SJCRH30 (cell line): ENCODE data around the gene LBR. TPM values are rescaled to one million over a fixed set of nuclear protein-coding genes. Genes with fewer than 3 reads are reported as not detected.

Experiments used
- DNase-seq, 2 experiments: peaks; one replicate each; pipeline ENCODE4 v3.0.0-alpha.2; 2015 to 2020
- H3K27ac ChIP-seq: fragments of 250-450 bp; sonication (Bioruptor Pico); 2 replicates; pipeline ENCODE4 v1.5.1; 2020; ENCODE audit warnings: mild to moderate bottlenecking, moderate library complexity
- H3K27me3 ChIP-seq: fragments of 250-450 bp; sonication (Bioruptor Pico); 2 replicates; pipeline ENCODE4 v1.5.1; 2020; ENCODE audit warnings: mild to moderate bottlenecking, moderate library complexity
- H3K36me3 ChIP-seq: fragments of 250-450 bp; sonication (Bioruptor Pico); 2 replicates; pipeline ENCODE4 v1.5.1; 2020; ENCODE audit warnings: mild to moderate bottlenecking, moderate library complexity
- H3K4me1 ChIP-seq: fragments of 250-450 bp; sonication (Bioruptor Pico); 2 replicates; pipeline ENCODE4 v1.5.1; 2020; ENCODE audit warnings: mild to moderate bottlenecking, moderate library complexity
- H3K4me3 ChIP-seq: fragments of 250-450 bp; sonication (Bioruptor Pico); 2 replicates; pipeline ENCODE4 v1.5.1; 2020; ENCODE audit warnings: mild to moderate bottlenecking, moderate library complexity
- H3K9me3 ChIP-seq: fragments of 250-450 bp; sonication (Bioruptor Pico); replicated peaks from 2 replicates; pipeline ENCODE4 v1.5.1; 2020; ENCODE audit warnings: mild to moderate bottlenecking, moderate library complexity
- total RNA-seq: library from RNA; depleted of rRNA; stranded (reverse); fragments of >200 nt; shearing (Covaris generic); gene quantifications from 2 replicates; pipeline ENCODE4 v1.2.3, GENCODE V29; 2014

LBR gene
- total RNA-seq, 1 experiment from 2014 or later: 145 TPM

GRCh38 chr1:225468270-225469020 is 40.6 kb upstream of the LBR start:
- no peaks in the 10 kb centered on the region for H3K27me3 ChIP-seq
- no peaks in the 10 kb centered on the region for H3K36me3 ChIP-seq
- H3K9me3 ChIP-seq: no peaks in the 10 kb centered on the region
- DNase-seq: no peak
- H3K4me3 ChIP-seq: no peak overlapping the region
- H3K27ac ChIP-seq: no peak overlapping the region
- peaks cover 37% of the 10 kb centered on the region for H3K4me1 ChIP-seq

GRCh38 chr1:225467193-225468020 is 39.6 kb upstream of the LBR start:
- H3K4me3 ChIP-seq: no peak overlapping the region
- no peaks in the 10 kb centered on the region for H3K9me3 ChIP-seq
- no peak for DNase-seq
- no peaks in the 10 kb centered on the region for H3K27me3 ChIP-seq
- H3K36me3 ChIP-seq: no peaks in the 10 kb centered on the region
- H3K4me1 ChIP-seq: peaks cover 48% of the 10 kb centered on the region
- H3K27ac ChIP-seq: no peak overlapping the region

GRCh38 chr1:225466848-225467192 is 39.0 kb upstream of the LBR start:
- no peak for DNase-seq
- H3K4me3 ChIP-seq: no peak overlapping the region
- H3K9me3 ChIP-seq: no peaks in the 10 kb centered on the region
- H3K36me3 ChIP-seq: no peaks in the 10 kb centered on the region
- H3K27me3 ChIP-seq: no peaks in the 10 kb centered on the region
- H3K4me1 ChIP-seq: peaks cover 53% of the 10 kb centered on the region
- no peak overlapping the region for H3K27ac ChIP-seq

DNA sequence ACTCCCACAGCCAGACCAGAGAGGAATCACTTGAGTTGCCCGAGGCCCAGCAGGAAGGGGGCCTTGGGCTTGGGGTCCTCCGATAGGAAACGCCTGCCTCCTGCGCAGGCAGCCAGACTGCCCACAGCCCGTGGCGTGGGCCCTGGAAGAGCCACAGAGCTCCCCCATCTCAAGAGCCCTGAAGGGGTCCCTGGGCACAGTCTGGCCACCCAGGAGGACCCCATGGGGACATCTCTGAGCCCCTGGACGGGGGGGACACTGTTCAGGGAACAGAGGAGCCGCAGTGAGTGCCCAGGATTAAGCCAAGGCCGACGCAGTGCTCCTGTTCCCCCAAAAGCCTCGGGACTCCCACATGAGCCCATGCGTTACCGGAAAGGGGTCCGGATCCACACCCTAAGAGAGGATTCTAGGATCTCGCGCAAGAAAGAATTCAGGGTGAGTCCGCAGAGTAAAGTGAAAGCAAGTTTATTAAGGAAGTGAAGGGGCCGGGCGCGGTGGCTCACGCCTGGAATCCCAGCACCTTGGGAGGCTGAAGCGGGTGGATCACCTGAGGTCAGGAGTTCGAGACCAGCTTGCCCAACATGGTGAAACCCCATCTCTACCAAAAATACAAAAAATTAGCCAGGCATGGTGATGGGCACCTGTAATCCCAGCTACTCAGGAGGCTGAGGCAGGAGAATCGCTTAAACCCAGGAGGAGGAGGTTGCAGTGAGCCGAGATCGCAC is 38.1 kb upstream of the LBR start:
- Histone ChIP-seq H3K36me3 (no peaks in the 10 kb centered on the region), H3K9me3 (no peaks in the 10 kb centered on the region), H3K4me1 (peaks cover 60% of the 10 kb centered on the region), H3K27me3 (no peaks in the 10 kb centered on the region), H3K4me3 (no peak overlapping the region), H3K27ac (no peak overlapping the region)
- no peak for DNase-seq

GRCh38 chr1:225464851-225465792 is 37.3 kb upstream of the LBR start:
- Histone ChIP-seq H3K27ac (no peak overlapping the region), H3K9me3 (no peaks in the 10 kb centered on the region), H3K27me3 (no peaks in the 10 kb centered on the region), H3K36me3 (no peaks in the 10 kb centered on the region), H3K4me1 (peaks cover 60% of the 10 kb centered on the region), H3K4me3 (peak overlapping the region; percentile 43)
- DNase-seq: peak; percentile 48 to 60

DNA sequence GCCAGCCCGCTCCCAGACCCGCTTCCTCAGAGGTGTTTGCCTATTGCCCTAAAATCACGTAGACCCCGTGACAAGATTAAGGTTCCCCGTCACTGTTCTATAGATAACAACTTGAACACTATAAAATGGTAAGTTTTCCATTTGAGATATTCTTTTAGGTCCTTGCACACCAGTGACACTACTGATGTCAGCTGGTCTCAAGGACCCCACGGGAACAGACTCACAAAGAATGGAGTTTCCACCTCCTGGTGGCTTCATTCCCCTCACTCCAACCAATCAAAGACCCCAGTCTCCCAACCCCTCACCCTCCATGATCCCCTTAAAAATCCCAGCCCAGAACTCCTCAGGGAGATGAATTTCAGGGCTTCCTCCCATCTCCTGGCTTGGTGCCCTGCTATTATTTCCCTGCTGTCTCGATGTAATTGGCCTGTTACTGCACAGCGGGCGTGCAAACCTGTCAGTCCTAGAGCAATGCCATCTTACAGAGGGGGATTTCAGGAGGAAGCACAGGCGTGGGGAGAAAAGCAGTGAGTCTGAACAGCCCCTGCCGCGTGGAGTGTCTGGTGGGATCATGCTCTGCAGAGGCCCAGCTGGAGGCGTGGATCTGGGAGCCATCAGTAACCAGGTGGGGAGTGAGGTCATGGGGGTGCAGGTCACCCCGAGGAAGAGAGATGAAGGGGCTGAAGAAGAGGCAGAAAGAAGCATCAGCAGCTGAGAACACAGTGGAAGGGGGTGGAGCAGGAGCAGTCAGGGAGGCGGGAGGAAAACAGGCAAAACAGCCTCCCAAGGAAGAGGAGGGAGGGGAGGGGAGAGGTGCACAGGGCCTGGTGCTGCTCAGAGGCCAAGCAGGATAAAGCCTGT is 35.1 kb upstream of the LBR start:
- H3K4me3 ChIP-seq: no peak overlapping the region
- no peaks in the 10 kb centered on the region for H3K36me3 ChIP-seq
- DNase-seq: peak in 1 of 2 experiments; percentile 56
- H3K4me1 ChIP-seq: peaks cover 63% of the 10 kb centered on the region
- H3K27ac ChIP-seq: no peak overlapping the region
- H3K9me3 ChIP-seq: no peaks in the 10 kb centered on the region
- no peaks in the 10 kb centered on the region for H3K27me3 ChIP-seq

- no peaks in the 10 kb centered on the region for H3K36me3 ChIP-seq
- DNase-seq: peak in 1 of 2 experiments; percentile 74
- H3K4me3 ChIP-seq: no peak overlapping the region
- peaks cover 63% of the 10 kb centered on the region for H3K4me1 ChIP-seq
- no peak overlapping the region for H3K27ac ChIP-seq
- no peaks in the 10 kb centered on the region for H3K27me3 ChIP-seq
- H3K9me3 ChIP-seq: no peaks in the 10 kb centered on the region
Observed at GRCh38 chr1:225462429-225462713, 34.5 kb upstream of the LBR start.

GRCh38 chr1:225461533-225462428 is 33.9 kb upstream of the LBR start:
- H3K9me3 ChIP-seq: no peaks in the 10 kb centered on the region
- H3K36me3 ChIP-seq: no peaks in the 10 kb centered on the region
- peak overlapping the region; percentile 1; the same call in 1 of the 2 replicates for H3K4me3 ChIP-seq
- peaks cover 63% of the 10 kb centered on the region for H3K4me1 ChIP-seq
- DNase-seq: peak in 1 of 2 experiments; percentile 41
- no peaks in the 10 kb centered on the region for H3K27me3 ChIP-seq
- H3K27ac ChIP-seq: peak overlapping the region; percentile 24

- Histone ChIP-seq H3K9me3 (no peaks in the 10 kb centered on the region), H3K4me1 (peaks cover 63% of the 10 kb centered on the region), H3K4me3 (peak overlapping the region; percentile 1; the same call in 1 of the 2 replicates), H3K27me3 (no peaks in the 10 kb centered on the region), H3K36me3 (no peaks in the 10 kb centered on the region), H3K27ac (peak overlapping the region; percentile 24)
- peak; percentile 60 to 76 for DNase-seq
Observed at GRCh38 chr1:225460737-225461532, 33.1 kb upstream of the LBR start.

GRCh38 chr1:225460021-225460736 is 32.3 kb upstream of the LBR start:
- H3K4me3 ChIP-seq: peak overlapping the region; percentile 12
- DNase-seq: peak; percentile 80 to 81
- H3K9me3 ChIP-seq: no peaks in the 10 kb centered on the region
- H3K36me3 ChIP-seq: no peaks in the 10 kb centered on the region
- peaks cover 57% of the 10 kb centered on the region for H3K4me1 ChIP-seq
- H3K27ac ChIP-seq: peak overlapping the region; percentile 24
- H3K27me3 ChIP-seq: no peaks in the 10 kb centered on the region

DNA sequence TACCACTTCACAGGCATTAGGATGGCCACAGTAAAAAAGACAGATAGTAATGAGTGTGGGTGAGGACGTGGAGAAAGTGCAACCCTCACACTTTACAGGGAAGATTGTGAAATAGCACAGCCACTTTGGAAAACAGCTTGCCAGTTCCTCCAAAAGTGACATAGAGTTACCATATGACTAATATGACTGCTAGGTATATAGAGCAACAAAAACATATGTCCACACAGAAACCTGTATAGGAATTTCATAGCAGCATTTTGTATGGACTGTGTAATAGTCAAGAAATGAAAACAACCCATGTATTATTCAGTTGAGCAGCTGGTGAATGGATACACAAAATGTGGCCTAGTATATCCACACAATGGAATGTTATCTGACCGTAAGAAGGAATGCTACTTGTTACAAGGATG is 30.4 kb upstream of the LBR start:
- Histone ChIP-seq H3K27me3 (no peaks in the 10 kb centered on the region), H3K36me3 (no peaks in the 10 kb centered on the region), H3K27ac (no peak overlapping the region), H3K4me1 (peaks cover 60% of the 10 kb centered on the region), H3K4me3 (no peak overlapping the region), H3K9me3 (no peaks in the 10 kb centered on the region)
- peak in 1 of 2 experiments; percentile 38 for DNase-seq

DNA sequence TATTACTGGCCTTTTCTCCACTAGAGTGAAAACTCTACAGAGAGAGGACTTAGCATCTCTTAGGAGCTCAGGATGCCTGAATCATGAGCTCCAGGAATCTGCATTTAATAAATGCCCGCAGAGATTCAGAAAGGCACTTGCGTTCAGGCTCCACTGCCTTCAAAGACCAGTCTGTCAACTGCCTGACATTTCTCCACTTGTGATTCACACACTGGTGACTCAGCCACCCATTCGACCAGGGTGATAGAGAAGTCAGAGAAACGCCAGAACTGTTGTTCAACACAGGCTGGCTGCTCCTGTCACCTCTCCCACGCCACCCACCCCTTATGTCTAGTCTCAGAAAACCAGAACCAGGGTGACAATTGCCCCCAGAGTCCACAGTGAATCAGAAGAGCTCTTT is 26.9 kb upstream of the LBR start:
- H3K27ac ChIP-seq: no peak overlapping the region

More for the DNA sequence above, 26.9 kb upstream of the LBR start:
- Histone ChIP-seq H3K9me3 (no peaks in the 10 kb centered on the region), H3K36me3 (no peaks in the 10 kb centered on the region), H3K27me3 (no peaks in the 10 kb centered on the region), H3K4me3 (no peak overlapping the region), H3K4me1 (peaks cover 26% of the 10 kb centered on the region)
- DNase-seq: no peak
